Left lung (tissue), 10 donors: ENCODE measurements around the gene NR6A1. TPM values are rescaled to one million over a fixed set of nuclear protein-coding genes. Genes with fewer than 3 reads are reported as not detected.
A peak's percentile ranks its signal among the peaks of the same experiment; 100 is the strongest.

Source experiments
- ATAC-seq: fragments of 200-7000 bp; cut with Tn5 transposase; one replicate; pipeline ENCODE4 v1.9.1; 2020; ENCODE audit warnings: moderate library complexity
- DNase-seq, 4 donors: peaks; one replicate each; pipeline ENCODE4 v3.0.0-alpha.2; 2013 to 2020
- H3K27ac ChIP-seq, 2 donors: fragments of 200-600 bp; sonication (generic) in 1 of 2; one replicate each; pipeline versions ENCODE4 v1.5.0 to v1.8.0; 2020 to 2021
- H3K27me3 ChIP-seq, 2 donors: fragments of 200-600 bp; sonication (generic) in 1 of 2; one replicate each; pipeline versions ENCODE4 v1.5.0 to v1.8.0; 2020 to 2021
- H3K36me3 ChIP-seq, 2 donors: fragments of 200-600 bp; sonication (generic) in 1 of 2; one replicate each; pipeline versions ENCODE4 v1.5.0 to v1.8.0; 2020 to 2021
- H3K4me1 ChIP-seq, 2 donors: fragments of 200-600 bp; one replicate each; pipeline ENCODE4 v1.8.0; 2021
- H3K4me3 ChIP-seq, 2 donors: fragments of 200-600 bp; sonication (generic) in 1 of 2; one replicate each; pipeline versions ENCODE4 v1.5.0 to v1.8.0; 2020 to 2021; ENCODE audit warnings: mild to moderate bottlenecking in 1 of 2
- H3K9me3 ChIP-seq, 2 donors: fragments of 200-600 bp; sonication (generic) in 1 of 2; one replicate each; pipeline versions ENCODE4 v1.5.0 to v1.8.0; 2020 to 2021
- intact Hi-C, 2 donors: fragments of 100-400 bp; cut with DNase I; formaldehyde crosslinking; loops; one replicate each; pipeline versions ENCODE4 v1.11.2 to v1.14.2; 2022
- polyA plus RNA-seq, 6 donors: library from polyadenylated mRNA; unstranded; fragments of 120-200 nt; gene quantifications; one replicate each; pipeline ENCODE4 v1.2.1, GENCODE V29; 2013; ENCODE audit not compliant: insufficient read length in 6 of 6
- total RNA-seq, 2 donors: library from RNA; stranded (reverse); fragmentation: NEBNext Ultra II Directional; extraction: Animal tissue kit (Norgen Biotek cat#: 25700); gene quantifications; one replicate each; pipeline ENCODE4 v1.2.1, GENCODE V29; 2021
- TF ChIP-seq, protein P1 (sequence below), 2 donors: fragments of 200-600 bp; sonication (generic) in 1 of 2; IDR thresholded peaks; one replicate each; pipeline versions ENCODE4 v1.5.0 to v1.8.0; 2021; ENCODE audit warnings: antibody characterized with exemption in 2 of 2
- donor health status: DM: no; HTN: yes; CAD: no.
- donor health status: DM: no; HTN: no; CAD: no.

The NR6A1 gene
- total and polyA plus RNA-seq, 8 donors: 1.2 to 4.1 (median 1.7) TPM

DNA sequence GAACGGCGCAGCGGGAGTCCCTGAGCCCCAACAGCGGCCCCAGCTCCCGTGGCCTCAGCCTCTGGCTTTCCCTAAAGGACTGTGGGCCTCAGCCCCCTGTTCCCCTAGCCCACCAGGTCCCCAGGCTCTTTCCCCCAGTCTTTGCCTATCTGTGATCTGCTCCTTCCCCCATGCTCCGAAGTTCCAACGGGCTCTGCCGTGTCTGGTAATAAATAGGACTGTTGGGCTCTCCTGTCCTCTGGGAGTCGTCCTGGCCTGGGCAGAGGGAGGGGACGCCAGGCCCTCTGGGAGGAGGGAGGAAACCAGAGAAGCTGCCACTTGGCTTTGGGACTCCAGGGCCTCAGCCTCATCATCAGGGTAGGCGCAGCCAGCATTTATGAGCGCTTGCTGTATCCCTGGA, 292.8 kb downstream of the NR6A1 start:
- ATAC-seq: no peak
- peaks cover 24 to 92% of the 10 kb centered on the region in 2 donors for H3K27me3 ChIP-seq

DNA sequence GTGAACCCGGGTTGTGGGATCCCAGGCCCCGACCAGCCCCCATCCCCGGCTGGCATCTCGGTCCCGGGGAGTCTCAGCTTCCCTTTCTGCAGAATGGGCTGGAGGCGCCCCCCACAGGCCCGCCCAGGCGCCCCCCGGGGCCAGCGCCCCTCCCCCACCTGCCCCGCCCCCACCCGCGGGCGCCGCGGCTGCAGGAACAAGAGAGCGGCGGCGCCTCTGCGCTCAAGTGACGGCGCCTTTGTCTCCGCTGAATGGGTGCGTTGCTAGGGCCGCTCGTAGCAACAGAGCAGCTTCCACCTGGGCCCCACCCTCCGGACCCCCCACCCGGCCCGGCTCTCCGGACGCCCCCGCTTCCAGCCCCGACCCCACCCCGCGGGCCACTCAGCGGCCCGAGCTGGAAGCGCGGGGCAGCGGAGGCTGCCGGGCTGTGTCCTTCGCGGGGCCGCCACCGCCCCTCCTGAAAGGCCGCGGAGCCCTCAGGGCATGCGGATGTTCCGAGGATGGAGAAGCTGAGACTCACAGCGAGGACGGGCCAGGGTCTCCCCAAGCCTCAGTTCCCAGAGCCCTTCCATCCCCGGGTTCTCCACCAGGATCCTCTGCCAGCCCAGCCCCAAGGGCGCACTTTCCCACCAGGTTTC, 293.3 kb downstream of the NR6A1 start:
- Histone ChIP-seq H3K4me3 (no peak overlapping the region), H3K4me1 (peaks cover 0 to 18% of the 10 kb centered on the region in 2 donors), H3K9me3 (no peaks in the 10 kb centered on the region), H3K36me3 (no peaks in the 10 kb centered on the region), H3K27me3 (peaks cover 24 to 88% of the 10 kb centered on the region in 2 donors), H3K27ac (no peak overlapping the region)
- TF ChIP-seq, protein P1, sequence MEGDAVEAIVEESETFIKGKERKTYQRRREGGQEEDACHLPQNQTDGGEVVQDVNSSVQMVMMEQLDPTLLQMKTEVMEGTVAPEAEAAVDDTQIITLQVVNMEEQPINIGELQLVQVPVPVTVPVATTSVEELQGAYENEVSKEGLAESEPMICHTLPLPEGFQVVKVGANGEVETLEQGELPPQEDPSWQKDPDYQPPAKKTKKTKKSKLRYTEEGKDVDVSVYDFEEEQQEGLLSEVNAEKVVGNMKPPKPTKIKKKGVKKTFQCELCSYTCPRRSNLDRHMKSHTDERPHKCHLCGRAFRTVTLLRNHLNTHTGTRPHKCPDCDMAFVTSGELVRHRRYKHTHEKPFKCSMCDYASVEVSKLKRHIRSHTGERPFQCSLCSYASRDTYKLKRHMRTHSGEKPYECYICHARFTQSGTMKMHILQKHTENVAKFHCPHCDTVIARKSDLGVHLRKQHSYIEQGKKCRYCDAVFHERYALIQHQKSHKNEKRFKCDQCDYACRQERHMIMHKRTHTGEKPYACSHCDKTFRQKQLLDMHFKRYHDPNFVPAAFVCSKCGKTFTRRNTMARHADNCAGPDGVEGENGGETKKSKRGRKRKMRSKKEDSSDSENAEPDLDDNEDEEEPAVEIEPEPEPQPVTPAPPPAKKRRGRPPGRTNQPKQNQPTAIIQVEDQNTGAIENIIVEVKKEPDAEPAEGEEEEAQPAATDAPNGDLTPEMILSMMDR (IDR thresholded peaks at IDR 0.05): no peak
- intact Hi-C loops: no loop called here
- ATAC-seq (no peak), DNase-seq (peak in 2 of 4 donors; percentile 32 to 60)

More for the DNA sequence above, 292.8 kb downstream of the NR6A1 start:
- peak in 1 of 4 donors; percentile 46 for DNase-seq
- TF ChIP-seq, protein P1 (IDR thresholded peaks at IDR 0.05): no peak
- Histone ChIP-seq H3K4me1 (peaks cover 0 to 18% of the 10 kb centered on the region in 2 donors), H3K4me3 (no peak overlapping the region), H3K36me3 (no peaks in the 10 kb centered on the region), H3K27ac (no peak overlapping the region), H3K9me3 (no peaks in the 10 kb centered on the region)
- intact Hi-C loops: no loop called here

GRCh38 chr9:124477211-124477647, 293.9 kb downstream of the NR6A1 start:
- no peak for ATAC-seq
- H3K4me1 ChIP-seq: peaks cover 0 to 18% of the 10 kb centered on the region in 2 donors
- H3K9me3 ChIP-seq: no peaks in the 10 kb centered on the region
- no peak overlapping the region for H3K4me3 ChIP-seq
- TF ChIP-seq, protein P1 (IDR thresholded peaks at IDR 0.05): no peak
- intact Hi-C loops: no loop called here
- H3K27me3 ChIP-seq: peaks cover 24 to 83% of the 10 kb centered on the region in 2 donors
- no peaks in the 10 kb centered on the region for H3K36me3 ChIP-seq
- DNase-seq: no peak
- H3K27ac ChIP-seq: no peak overlapping the region

DNA sequence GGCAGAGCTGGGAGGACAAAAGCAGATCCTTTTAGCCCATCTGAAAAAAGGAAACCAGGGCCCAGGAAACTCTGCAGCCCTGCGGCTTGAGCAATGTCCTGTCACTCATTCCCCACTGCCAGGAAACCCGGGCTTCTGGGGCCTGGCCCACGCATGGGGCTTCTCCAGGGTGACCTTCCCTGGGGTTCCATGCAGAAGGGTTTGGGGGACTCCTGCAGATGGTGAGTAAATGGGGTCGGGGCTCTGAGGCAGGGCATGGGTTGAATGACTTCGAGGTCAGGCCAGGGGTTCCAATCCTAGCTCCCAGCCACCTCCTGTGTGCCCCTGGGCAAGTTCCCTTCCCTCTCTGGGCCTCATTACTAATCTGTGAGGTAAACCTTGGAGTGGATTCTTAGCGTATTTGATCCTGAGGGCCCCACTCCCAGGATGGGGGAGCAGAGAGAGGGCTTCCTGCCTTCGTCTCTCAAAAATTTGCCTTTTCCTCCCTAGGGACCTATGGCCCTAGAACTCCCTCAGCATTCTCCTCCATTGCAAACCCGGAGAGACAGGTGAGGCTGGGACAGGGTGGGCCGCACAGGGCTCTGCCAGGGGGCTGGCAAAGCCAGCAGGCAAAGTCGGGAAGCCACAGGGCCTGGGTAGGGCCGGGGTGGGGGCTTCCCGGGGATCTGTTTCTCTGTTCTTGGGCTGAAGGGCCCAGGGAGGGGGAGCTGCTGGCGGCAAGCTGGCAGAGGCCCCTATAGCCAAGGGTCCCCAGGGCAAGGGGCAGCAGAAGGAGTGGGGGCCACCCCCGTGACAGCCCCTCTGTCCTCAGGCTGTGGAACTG, 295.0 kb downstream of the NR6A1 start:
- no peaks in the 10 kb centered on the region for H3K9me3 ChIP-seq
- intact Hi-C loops: no loop called here
- H3K27ac ChIP-seq: no peak overlapping the region
- ATAC-seq (no peak), DNase-seq (peak in 1 of 4 donors; percentile 35)
- peaks cover 24 to 79% of the 10 kb centered on the region in 2 donors for H3K27me3 ChIP-seq
- H3K4me3 ChIP-seq: no peak overlapping the region
- H3K4me1 ChIP-seq: peaks cover 0 to 18% of the 10 kb centered on the region in 2 donors
- TF ChIP-seq, protein P1 (IDR thresholded peaks at IDR 0.05): no peak
- H3K36me3 ChIP-seq: no peaks in the 10 kb centered on the region
